Gastrocnemius medialis (tissue), 4 donors: ENCODE data around the gene RABL6.

Source experiments
- CTCF ChIP-seq, 5 experiments: fragments of 450-650 bp in 3 of 5; fragments of 200-600 bp in 2 of 5; sonication (generic) in 2 of 5; IDR thresholded peaks in 4 of 5; conservative IDR thresholded peaks in 1 of 5; 1 replicate in 4 of 5; 2 replicates in 1 of 5; pipeline ENCODE4 v1.5.1; 2016 to 2019; ENCODE audit warnings: antibody characterized with exemption in 5 of 5, mild to moderate bottlenecking in 3 of 5, moderate library complexity in 3 of 5
- POLR2A ChIP-seq, 2 donors: fragments of 450-650 bp; IDR thresholded peaks; one replicate each; pipeline ENCODE4 v1.6.1; 2017; ENCODE audit warnings: antibody characterized with exemption in 2 of 2, mild to moderate bottlenecking in 2 of 2, moderate library complexity in 2 of 2

GRCh38 chr9:136793086-136793946 is 14.4 kb upstream of the RABL6 start:
- TF ChIP-seq CTCF (IDR thresholded peaks at IDR 0.05 in 4 of 5, conservative IDR thresholded peaks at IDR 0.05 in 1 of 5): no peak
- TF ChIP-seq POLR2A (IDR thresholded peaks at IDR 0.05): no peak
